SK-N-SH treated with all-trans-retinoic acid at 6 μM for 48 hours (cell line): ENCODE results near the gene ASTN2.
A peak's percentile ranks its signal among the peaks of the same experiment; 100 is the strongest.

Experiments
- ATAC-seq: fragments of 200-7000 bp; cut with Tn5 transposase; 3 replicates; pipeline ENCODE4 v1.9.1; 2020; ENCODE audit warnings: mild to moderate bottlenecking, moderate library complexity
- ARNTL ChIP-seq: fragments of 450-650 bp; formaldehyde crosslinking; IDR thresholded peaks from 2 replicates; pipeline ENCODE4 v1.5.0; 2020; ENCODE audit warnings: low read depth, mild to moderate bottlenecking, moderate library complexity, borderline replicate concordance
- BACH2 ChIP-seq: fragments of 250-450 bp; sonication (Bioruptor Pico); IDR thresholded peaks from 2 replicates; pipeline ENCODE4 v1.9.0; 2021; ENCODE audit warnings: mild to moderate bottlenecking, borderline replicate concordance
- CSDC2 ChIP-seq: fragments of 250-450 bp; sonication (Bioruptor Pico); IDR thresholded peaks from 2 replicates; pipeline ENCODE4 v1.5.0; 2020; ENCODE audit warnings: mild to moderate bottlenecking, moderate library complexity
- ESRRG ChIP-seq: fragments of 250-450 bp; sonication (Bioruptor Pico); IDR thresholded peaks from 2 replicates; pipeline ENCODE4 v1.6.1; 2021; ENCODE audit warnings: mild to moderate bottlenecking
- GLIS3 ChIP-seq: fragments of 250-450 bp; sonication (Bioruptor Pico); IDR thresholded peaks from 2 replicates; pipeline ENCODE4 v1.5.0; 2020; ENCODE audit warnings: mild to moderate bottlenecking, moderate library complexity
- PPARA ChIP-seq: fragments of 250-450 bp; sonication (Bioruptor Pico); IDR thresholded peaks from 2 replicates; pipeline ENCODE4 v1.5.0; 2020; ENCODE audit warnings: mild to moderate bottlenecking, borderline replicate concordance
- SNAI2 ChIP-seq: fragments of 250-450 bp; sonication (Bioruptor Pico); IDR thresholded peaks from 2 replicates; pipeline ENCODE4 v1.5.0; 2020; ENCODE audit warnings: mild to moderate bottlenecking, moderate library complexity
- TCF4 ChIP-seq: fragments of 250-450 bp; sonication (Bioruptor Pico); IDR thresholded peaks from 2 replicates; pipeline ENCODE4 v1.8.0; 2021; ENCODE audit warnings: mild to moderate bottlenecking, moderate library complexity, borderline replicate concordance
- TOX ChIP-seq: fragments of 250-450 bp; sonication (Bioruptor Pico); IDR thresholded peaks from 2 replicates; pipeline ENCODE4 v1.8.0; 2021; ENCODE audit warnings: mild to moderate bottlenecking, moderate library complexity, borderline replicate concordance
- ZC3H10 ChIP-seq: fragments of 250-450 bp; sonication (Bioruptor Pico); IDR thresholded peaks from 2 replicates; pipeline ENCODE4 v1.5.1; 2021; ENCODE audit warnings: mild to moderate bottlenecking, moderate library complexity
- ZFP3 ChIP-seq: fragments of 250-450 bp; sonication (Bioruptor Pico); IDR thresholded peaks from 2 replicates; pipeline ENCODE4 v1.5.0; 2020; ENCODE audit warnings: mild to moderate bottlenecking, moderate library complexity
- ZFP30 ChIP-seq: fragments of 450-650 bp; formaldehyde crosslinking; IDR thresholded peaks from 2 replicates; pipeline ENCODE4 v1.5.0; 2022; ENCODE audit warnings: mild to moderate bottlenecking, moderate library complexity
- ZNF565 ChIP-seq: fragments of 450-650 bp; formaldehyde crosslinking; conservative IDR thresholded peaks from 2 replicates; pipeline ENCODE4 v1.5.0; 2020; ENCODE audit warnings: low read depth, mild to moderate bottlenecking, moderate library complexity
- ZNF70 ChIP-seq: fragments of 450-650 bp; formaldehyde crosslinking; IDR thresholded peaks from 2 replicates; pipeline ENCODE4 v1.5.0; 2020; ENCODE audit warnings: mild to moderate bottlenecking, moderate library complexity
- ZNF8 ChIP-seq: fragments of 450-650 bp; formaldehyde crosslinking; IDR thresholded peaks from 2 replicates; pipeline ENCODE4 v1.5.0; 2020; ENCODE audit warnings: mild to moderate bottlenecking, moderate library complexity
- TF ChIP-seq, protein P1 (sequence below): fragments of 250-450 bp; sonication (Bioruptor Pico); IDR thresholded peaks from 2 replicates; pipeline ENCODE4 v1.8.0; 2020; ENCODE audit warnings: mild to moderate bottlenecking, moderate library complexity, borderline replicate concordance
- TF ChIP-seq, protein P2 (sequence below): fragments of 250-450 bp; sonication (Bioruptor Pico); IDR thresholded peaks from 2 replicates; pipeline ENCODE4 v1.5.0; 2020; ENCODE audit warnings: mild to moderate bottlenecking, moderate library complexity
- TF ChIP-seq, protein P3 (sequence below): fragments of 250-450 bp; sonication (Bioruptor Pico); IDR thresholded peaks from 2 replicates; pipeline ENCODE4 v1.5.1; 2021; ENCODE audit warnings: mild to moderate bottlenecking, moderate library complexity
- TF ChIP-seq, protein P4 (sequence below): fragments of 250-450 bp; sonication (Bioruptor Pico); IDR thresholded peaks from 2 replicates; pipeline ENCODE4 v1.8.0; 2021; ENCODE audit warnings: low read depth, mild to moderate bottlenecking, moderate library complexity, borderline replicate concordance

Gene ASTN2

DNA sequence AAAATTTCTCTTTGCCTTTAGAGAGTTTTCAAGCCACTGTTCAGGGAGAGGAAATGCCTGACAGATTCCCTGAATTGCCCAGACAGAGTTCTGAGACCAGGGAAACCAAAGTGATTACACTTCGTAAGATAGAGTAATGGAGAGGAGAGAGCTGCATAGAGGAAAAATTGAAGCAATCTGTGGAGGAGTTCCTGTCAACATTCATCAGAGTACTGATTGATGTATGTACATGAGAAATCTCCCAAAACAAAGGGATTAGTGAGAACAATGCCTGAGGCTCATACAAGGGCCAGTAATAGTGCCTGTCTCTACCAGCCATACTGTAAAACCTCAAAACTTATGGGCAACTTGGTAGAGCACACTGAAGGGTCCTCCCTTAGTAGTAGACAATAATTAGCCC is 806.8 kb downstream of the ASTN2 start (continued):
- TF ChIP-seq ESRRG (CRISPR knock-in tag) (no peak), ZNF565 (CRISPR knock-in tag) (no peak), ZNF70 (CRISPR knock-in tag) (no peak), ARNTL (no peak), GLIS3 (CRISPR knock-in tag) (no peak), CSDC2 (CRISPR knock-in tag) (no peak)
- TF ChIP-seq, protein P1, sequence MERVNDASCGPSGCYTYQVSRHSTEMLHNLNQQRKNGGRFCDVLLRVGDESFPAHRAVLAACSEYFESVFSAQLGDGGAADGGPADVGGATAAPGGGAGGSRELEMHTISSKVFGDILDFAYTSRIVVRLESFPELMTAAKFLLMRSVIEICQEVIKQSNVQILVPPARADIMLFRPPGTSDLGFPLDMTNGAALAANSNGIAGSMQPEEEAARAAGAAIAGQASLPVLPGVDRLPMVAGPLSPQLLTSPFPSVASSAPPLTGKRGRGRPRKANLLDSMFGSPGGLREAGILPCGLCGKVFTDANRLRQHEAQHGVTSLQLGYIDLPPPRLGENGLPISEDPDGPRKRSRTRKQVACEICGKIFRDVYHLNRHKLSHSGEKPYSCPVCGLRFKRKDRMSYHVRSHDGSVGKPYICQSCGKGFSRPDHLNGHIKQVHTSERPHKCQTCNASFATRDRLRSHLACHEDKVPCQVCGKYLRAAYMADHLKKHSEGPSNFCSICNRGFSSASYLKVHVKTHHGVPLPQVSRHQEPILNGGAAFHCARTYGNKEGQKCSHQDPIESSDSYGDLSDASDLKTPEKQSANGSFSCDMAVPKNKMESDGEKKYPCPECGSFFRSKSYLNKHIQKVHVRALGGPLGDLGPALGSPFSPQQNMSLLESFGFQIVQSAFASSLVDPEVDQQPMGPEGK (CRISPR knock-in tag) = no peak
- TF ChIP-seq, protein P2, sequence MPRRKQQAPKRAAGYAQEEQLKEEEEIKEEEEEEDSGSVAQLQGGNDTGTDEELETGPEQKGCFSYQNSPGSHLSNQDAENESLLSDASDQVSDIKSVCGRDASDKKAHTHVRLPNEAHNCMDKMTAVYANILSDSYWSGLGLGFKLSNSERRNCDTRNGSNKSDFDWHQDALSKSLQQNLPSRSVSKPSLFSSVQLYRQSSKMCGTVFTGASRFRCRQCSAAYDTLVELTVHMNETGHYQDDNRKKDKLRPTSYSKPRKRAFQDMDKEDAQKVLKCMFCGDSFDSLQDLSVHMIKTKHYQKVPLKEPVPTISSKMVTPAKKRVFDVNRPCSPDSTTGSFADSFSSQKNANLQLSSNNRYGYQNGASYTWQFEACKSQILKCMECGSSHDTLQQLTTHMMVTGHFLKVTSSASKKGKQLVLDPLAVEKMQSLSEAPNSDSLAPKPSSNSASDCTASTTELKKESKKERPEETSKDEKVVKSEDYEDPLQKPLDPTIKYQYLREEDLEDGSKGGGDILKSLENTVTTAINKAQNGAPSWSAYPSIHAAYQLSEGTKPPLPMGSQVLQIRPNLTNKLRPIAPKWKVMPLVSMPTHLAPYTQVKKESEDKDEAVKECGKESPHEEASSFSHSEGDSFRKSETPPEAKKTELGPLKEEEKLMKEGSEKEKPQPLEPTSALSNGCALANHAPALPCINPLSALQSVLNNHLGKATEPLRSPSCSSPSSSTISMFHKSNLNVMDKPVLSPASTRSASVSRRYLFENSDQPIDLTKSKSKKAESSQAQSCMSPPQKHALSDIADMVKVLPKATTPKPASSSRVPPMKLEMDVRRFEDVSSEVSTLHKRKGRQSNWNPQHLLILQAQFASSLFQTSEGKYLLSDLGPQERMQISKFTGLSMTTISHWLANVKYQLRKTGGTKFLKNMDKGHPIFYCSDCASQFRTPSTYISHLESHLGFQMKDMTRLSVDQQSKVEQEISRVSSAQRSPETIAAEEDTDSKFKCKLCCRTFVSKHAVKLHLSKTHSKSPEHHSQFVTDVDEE = no peak
- TF ChIP-seq, all 23 proteins: peak for 0

DNA sequence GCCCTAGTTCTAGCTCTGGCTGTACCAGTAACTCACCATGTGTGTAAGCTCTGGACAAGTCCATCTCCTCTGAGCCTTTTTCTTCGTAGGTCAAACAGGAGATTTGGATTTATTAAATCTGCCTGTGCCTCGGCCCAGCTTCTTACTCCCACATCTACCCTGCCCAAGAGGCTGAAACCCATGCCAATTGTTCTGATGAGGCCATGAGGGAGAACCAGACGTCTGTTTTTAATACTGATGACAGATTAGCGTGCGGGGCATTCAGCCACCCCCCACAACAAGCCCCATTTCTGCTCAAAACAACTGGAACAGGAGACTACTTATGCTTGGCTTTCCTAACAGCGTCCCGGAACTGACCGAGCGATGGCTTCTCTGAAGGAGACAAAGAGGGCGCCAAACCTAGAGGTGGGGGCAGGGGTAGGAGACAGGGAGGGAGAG is 808.9 kb downstream of the ASTN2 start:
- peak; percentile 33; the same call in 1 of the 3 replicates for ATAC-seq
- TF ChIP-seq GLIS3 (CRISPR knock-in tag) = no peak
- TF ChIP-seq, protein P1 (CRISPR knock-in tag) = no peak
- TF ChIP-seq, protein P3, sequence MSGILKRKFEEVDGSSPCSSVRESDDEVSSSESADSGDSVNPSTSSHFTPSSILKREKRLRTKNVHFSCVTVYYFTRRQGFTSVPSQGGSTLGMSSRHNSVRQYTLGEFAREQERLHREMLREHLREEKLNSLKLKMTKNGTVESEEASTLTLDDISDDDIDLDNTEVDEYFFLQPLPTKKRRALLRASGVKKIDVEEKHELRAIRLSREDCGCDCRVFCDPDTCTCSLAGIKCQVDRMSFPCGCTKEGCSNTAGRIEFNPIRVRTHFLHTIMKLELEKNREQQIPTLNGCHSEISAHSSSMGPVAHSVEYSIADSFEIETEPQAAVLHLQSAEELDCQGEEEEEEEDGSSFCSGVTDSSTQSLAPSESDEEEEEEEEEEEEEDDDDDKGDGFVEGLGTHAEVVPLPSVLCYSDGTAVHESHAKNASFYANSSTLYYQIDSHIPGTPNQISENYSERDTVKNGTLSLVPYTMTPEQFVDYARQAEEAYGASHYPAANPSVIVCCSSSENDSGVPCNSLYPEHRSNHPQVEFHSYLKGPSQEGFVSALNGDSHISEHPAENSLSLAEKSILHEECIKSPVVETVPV (CRISPR knock-in tag) = no peak
- no peak for TF ChIP-seq TOX
- TF ChIP-seq TCF4 = peak; percentile 78; the same call in 1 of the 2 replicates

DNA sequence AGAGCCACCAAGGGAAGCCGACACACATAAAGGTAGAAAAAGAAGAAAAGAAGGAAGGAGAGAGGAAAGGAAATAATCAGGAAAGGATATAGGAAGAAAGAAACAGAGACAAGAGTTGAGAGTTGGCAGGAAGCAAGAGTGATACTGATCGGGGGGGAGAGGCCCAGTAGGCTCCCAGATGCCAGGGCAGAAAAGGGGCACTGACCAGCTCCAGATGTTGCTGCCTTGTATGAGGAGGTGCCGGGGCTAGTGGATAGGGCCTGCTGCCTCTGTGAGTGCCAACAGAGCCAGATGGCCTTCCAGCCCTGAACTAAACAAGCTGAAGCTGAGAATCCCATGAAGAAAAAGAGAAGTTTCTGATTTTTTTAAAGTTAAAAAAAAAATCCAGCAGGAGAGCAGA is 809.8 kb downstream of the ASTN2 start:
- ATAC-seq = peak; percentile 57; the same call in 1 of the 3 replicates
- TF ChIP-seq ZNF8 (CRISPR knock-in tag) = no peak
- TF ChIP-seq, protein P2 = no peak; the same call in 1 of the 2 replicates
- TF ChIP-seq ZC3H10 (CRISPR knock-in tag) = no peak
- TF ChIP-seq TCF4 = peak; percentile 64
- peak; percentile 45; the same call in 1 of the 2 replicates for TF ChIP-seq ZFP30 (CRISPR knock-in tag)
- TF ChIP-seq SNAI2 (CRISPR knock-in tag) = no peak

DNA sequence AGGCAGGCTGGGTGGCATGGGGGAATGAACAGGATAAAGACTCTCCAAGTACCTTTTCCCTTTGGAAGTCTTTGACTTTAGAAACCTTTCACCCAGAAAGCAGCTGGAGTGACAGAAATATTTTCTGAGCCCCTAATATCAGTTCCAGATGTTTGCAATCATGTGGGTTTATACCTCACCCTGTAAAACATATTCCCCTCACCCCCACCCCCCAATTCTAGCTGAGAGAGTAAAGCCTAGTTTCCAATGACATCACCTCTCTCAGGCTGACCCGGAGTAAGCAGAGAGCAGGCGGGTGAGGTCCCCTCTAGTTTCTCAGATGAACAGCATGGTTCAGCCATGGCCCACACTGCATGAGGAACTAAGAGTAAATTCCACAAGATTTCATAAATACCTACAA is 810.6 kb downstream of the ASTN2 start:
- ATAC-seq = no peak
- TF ChIP-seq ZNF8 (CRISPR knock-in tag) (no peak), ZNF565 (CRISPR knock-in tag) (no peak), BACH2 (no peak), CSDC2 (CRISPR knock-in tag) (no peak), ZNF70 (CRISPR knock-in tag) (no peak), ZFP30 (CRISPR knock-in tag) (no peak), ZFP3 (CRISPR knock-in tag) (no peak), SNAI2 (CRISPR knock-in tag) (no peak), GLIS3 (CRISPR knock-in tag) (no peak), PPARA (CRISPR knock-in tag) (no peak)
- TF ChIP-seq, protein P1 (CRISPR knock-in tag) = no peak
- TF ChIP-seq, protein P4, sequence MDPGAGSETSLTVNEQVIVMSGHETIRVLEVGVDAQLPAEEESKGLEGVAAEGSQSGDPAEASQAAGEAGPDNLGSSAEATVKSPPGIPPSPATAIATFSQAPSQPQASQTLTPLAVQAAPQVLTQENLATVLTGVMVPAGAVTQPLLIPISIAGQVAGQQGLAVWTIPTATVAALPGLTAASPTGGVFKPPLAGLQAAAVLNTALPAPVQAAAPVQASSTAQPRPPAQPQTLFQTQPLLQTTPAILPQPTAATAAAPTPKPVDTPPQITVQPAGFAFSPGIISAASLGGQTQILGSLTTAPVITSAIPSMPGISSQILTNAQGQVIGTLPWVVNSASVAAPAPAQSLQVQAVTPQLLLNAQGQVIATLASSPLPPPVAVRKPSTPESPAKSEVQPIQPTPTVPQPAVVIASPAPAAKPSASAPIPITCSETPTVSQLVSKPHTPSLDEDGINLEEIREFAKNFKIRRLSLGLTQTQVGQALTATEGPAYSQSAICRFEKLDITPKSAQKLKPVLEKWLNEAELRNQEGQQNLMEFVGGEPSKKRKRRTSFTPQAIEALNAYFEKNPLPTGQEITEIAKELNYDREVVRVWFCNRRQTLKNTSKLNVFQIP (CRISPR knock-in tag) = no peak
- TF ChIP-seq, protein P3 (CRISPR knock-in tag) = no peak
